HCT116 (cell line): ENCODE data around the gene MLLT11. TPM values are rescaled to one million over a fixed set of nuclear protein-coding genes. Genes with fewer than 3 reads are reported as not detected.

ENCODE experiments used
- ATAC-seq: fragments of 200-7000 bp; cut with Tn5 transposase; 2 replicates; pipeline ENCODE4 v1.9.1; 2020; ENCODE audit warnings: mild to moderate bottlenecking, moderate library complexity
- BruUV-seq: library from RNA; stranded (reverse); fragments of 400-500 nt; replicated peaks from 2 replicates; lab custom pipeline; 2021; lab: Mats Ljungman, UMichigan
- CTCF ChIA-PET: fragments of 300-600 bp; sonication (Branson Sonifier 250); formaldehyde crosslinking; loops from one replicate; lab custom pipeline; 2021; ENCODE audit warnings: antibody characterized with exemption; lab: Charles Lee
- POLR2A ChIA-PET: fragments of 300-600, 350-600 bp; sonication (Branson Sonifier 250); formaldehyde crosslinking; loops from one replicate; lab custom pipeline; 2021; ENCODE audit warnings: antibody characterized with exemption; lab: Charles Lee
- RAD21 ChIA-PET, 2 experiments: fragments of 300-600 bp; sonication (Branson Sonifier 250); formaldehyde crosslinking; loops; one replicate each; lab custom pipeline; 2023; ENCODE audit warnings: low total read pairs in 2 of 2; ENCODE audit not compliant: uncharacterized antibody in 2 of 2, unreplicated experiment in 2 of 2, low non-redundant PET in 1 of 2; lab: Charles Lee
- DNase-seq: peaks from one replicate; pipeline ENCODE4 v3.0.0-alpha.2; 2010; ENCODE audit warnings: low read depth, low spot score
- H2AFZ ChIP-seq: fragments of 200-600 bp; shearing (Covaris generic), sonication (generic); 2 replicates; pipeline ENCODE4 v1.6.1; 2017; ENCODE audit warnings: low read depth, mixed run types, mixed read lengths, antibody characterized with exemption, low read length; ENCODE audit not compliant: poor library complexity, severe bottlenecking
- H3K27ac ChIP-seq: 2 replicates; pipeline ENCODE4 v1.5.1; 2012; ENCODE audit warnings: low read depth, low read length
- H3K27me3 ChIP-seq: fragments of 200-600 bp; sonication (generic); 2 replicates; pipeline ENCODE4 v1.6.1; 2016; ENCODE audit warnings: mixed run types, low read length, mixed read lengths; ENCODE audit not compliant: insufficient read depth
- H3K36me3 ChIP-seq, 2 experiments: fragments of 200-500 bp in 1 of 2; fragments of 200-600 bp in 1 of 2; sonication (Bioruptor generic) in 1 of 2; sonication (generic) in 1 of 2; 2 replicates each; pipeline versions ENCODE4 v1.5.1 to v1.6.1; 2014 to 2016; ENCODE audit warnings: low read length in 2 of 2, inconsistent platforms in 1 of 2, mixed read lengths in 1 of 2, mixed run types in 1 of 2; ENCODE audit not compliant: insufficient read depth in 2 of 2, control insufficient read depth in 1 of 2
- H3K4me1 ChIP-seq, 2 experiments: fragments of 200-600 bp in 1 of 2; sonication (generic) in 1 of 2; 2 replicates each; pipeline versions ENCODE4 v1.5.1 to v1.6.1; 2012 to 2017; ENCODE audit warnings: low read length in 2 of 2, inconsistent platforms in 1 of 2, mild to moderate bottlenecking in 1 of 2, mixed read lengths in 1 of 2, mixed run types in 1 of 2, moderate library complexity in 1 of 2; ENCODE audit not compliant: insufficient read depth in 2 of 2, control insufficient read depth in 1 of 2
- H3K4me2 ChIP-seq: fragments of 200-600 bp; sonication (generic); 2 replicates; pipeline ENCODE4 v1.6.1; 2017; ENCODE audit warnings: mixed run types, low read length, mixed read lengths
- H3K4me3 ChIP-seq, 2 experiments: fragments of 200-600 bp in 1 of 2; sonication (generic) in 1 of 2; replicated peaks in 1 of 2; 2 replicates each; pipeline ENCODE4 v1.5.1; 2011 to 2016; ENCODE audit warnings: low read length in 2 of 2, control low read depth in 1 of 2, low read depth in 1 of 2, mild to moderate bottlenecking in 1 of 2, mixed read lengths in 1 of 2, mixed run types in 1 of 2
- H3K79me2 ChIP-seq: fragments of 200-600 bp; sonication (generic); 2 replicates; pipeline ENCODE4 v1.6.1; 2017; ENCODE audit warnings: mild to moderate bottlenecking, mixed run types, low read length, moderate library complexity, mixed read lengths; ENCODE audit not compliant: insufficient read depth
- H3K9ac ChIP-seq: fragments of 200-600 bp; sonication (generic); 2 replicates; pipeline ENCODE4 v1.6.1; 2016; ENCODE audit warnings: low read length, mixed read lengths
- H3K9me2 ChIP-seq: fragments of 200-600 bp; sonication (generic), shearing (Covaris generic); 2 replicates; pipeline ENCODE4 v1.6.1; 2017; ENCODE audit warnings: mixed run types, mild to moderate bottlenecking, moderate library complexity; ENCODE audit not compliant: insufficient read depth
- H3K9me3 ChIP-seq, 2 experiments: fragments of 200-500 bp in 1 of 2; fragments of 200-600 bp in 1 of 2; sonication (Bioruptor generic) in 1 of 2; sonication (generic) in 1 of 2; 2 replicates each; pipeline ENCODE4 v1.6.1; 2014 to 2017; ENCODE audit warnings: low read length in 2 of 2, mixed read lengths in 2 of 2, inconsistent platforms in 1 of 2, low read depth in 1 of 2, mild to moderate bottlenecking in 1 of 2, mixed run types in 1 of 2, moderate library complexity in 1 of 2; ENCODE audit not compliant: control insufficient read depth in 1 of 2, insufficient read depth in 1 of 2
- H4K20me1 ChIP-seq: fragments of 200-600 bp; sonication (generic), shearing (Covaris generic); 2 replicates; pipeline ENCODE4 v1.6.1; 2017; ENCODE audit warnings: mixed run types, mild to moderate bottlenecking, moderate library complexity; ENCODE audit not compliant: insufficient read depth
- CEBPB ChIP-seq: IDR thresholded peaks from 2 replicates; pipeline ENCODE4 v1.6.1; 2012; ENCODE audit warnings: low read depth
- CTCF ChIP-seq, 3 experiments: fragments of 200-600 bp in 1 of 3; sonication (generic) in 1 of 3; IDR thresholded peaks in 2 of 3; conservative IDR thresholded peaks in 1 of 3; 2 replicates each; pipeline ENCODE4 v1.5.1; 2012 to 2017; ENCODE audit warnings: low read depth in 2 of 3, low read length in 2 of 3, antibody characterized with exemption in 1 of 3, borderline replicate concordance in 1 of 3, control low read depth in 1 of 3, mild to moderate bottlenecking in 1 of 3, mixed read lengths in 1 of 3, mixed run types in 1 of 3, moderate library complexity in 1 of 3; ENCODE audit not compliant: insufficient read depth in 1 of 3
- EGR1 ChIP-seq: IDR thresholded peaks from 2 replicates; pipeline ENCODE4 v1.6.1; 2012; ENCODE audit warnings: low read depth
- ELF1 ChIP-seq: IDR thresholded peaks from 2 replicates; pipeline ENCODE4 v1.6.1; 2012; ENCODE audit warnings: low read depth, borderline replicate concordance
- EZH2 ChIP-seq: fragments of 200-600 bp; sonication (generic); IDR thresholded peaks from 2 replicates; pipeline ENCODE4 v1.6.1; 2017; ENCODE audit warnings: antibody characterized with exemption, mixed run types
- EZH2phosphoT487 ChIP-seq: fragments of 200-600 bp; IDR thresholded peaks from 2 replicates; pipeline ENCODE4 v1.6.1; 2018; ENCODE audit warnings: antibody characterized with exemption, borderline replicate concordance
- FOSL1 ChIP-seq: IDR thresholded peaks from 2 replicates; pipeline ENCODE4 v1.6.1; 2012; ENCODE audit warnings: low read depth
- JUND ChIP-seq: IDR thresholded peaks from 2 replicates; pipeline ENCODE4 v1.6.1; 2012
- POLR2A ChIP-seq: IDR thresholded peaks from 2 replicates; pipeline ENCODE4 v1.7.0; 2011; ENCODE audit warnings: borderline replicate concordance; ENCODE audit not compliant: insufficient read depth, insufficient read length; ENCODE audit errors: extremely low read depth
- POLR2AphosphoS5 ChIP-seq: IDR thresholded peaks from 2 replicates; pipeline ENCODE4 v1.6.1; 2011; ENCODE audit warnings: mild to moderate bottlenecking, low read depth, low read length, moderate library complexity
- SIN3A ChIP-seq: IDR thresholded peaks from 2 replicates; pipeline ENCODE4 v1.6.1; 2012; ENCODE audit warnings: low read depth
- SP1 ChIP-seq: IDR thresholded peaks from 2 replicates; pipeline ENCODE4 v1.6.1; 2012; ENCODE audit warnings: low read depth
- SRF ChIP-seq: IDR thresholded peaks from 2 replicates; pipeline ENCODE4 v1.6.1; 2012; ENCODE audit warnings: low read depth
- TCF7L2 ChIP-seq: IDR thresholded peaks from 2 replicates; pipeline ENCODE4 v1.7.0; 2011; ENCODE audit warnings: borderline replicate concordance, inconsistent platforms; ENCODE audit not compliant: insufficient read depth, insufficient read length; ENCODE audit errors: extremely low read depth
- ZFX ChIP-seq: fragments of 450-650 bp; IDR thresholded peaks from 2 replicates; pipeline ENCODE4 v1.6.1; 2017
- ZNF274 ChIP-seq: fragments of 200-500 bp; sonication (Bioruptor generic); IDR thresholded peaks from 2 replicates; pipeline ENCODE4 v1.6.1; 2014; ENCODE audit warnings: mild to moderate bottlenecking, low read depth, low read length, inconsistent platforms
- intact Hi-C: fragments of 100-400 bp; cut with micrococcal nuclease; formaldehyde crosslinking; loops from 2 replicates; pipeline ENCODE4 v1.10.0; 2022
- total RNA-seq: library from RNA; stranded (reverse); gene quantifications from one replicate; pipeline ENCODE4 v1.2.1, GENCODE V29; 2021; ENCODE audit not compliant: unreplicated experiment
- TF ChIP-seq, protein P1 (sequence below): IDR thresholded peaks from 2 replicates; pipeline ENCODE4 v1.6.1; 2012; ENCODE audit warnings: low read depth
- TF ChIP-seq, protein P2 (sequence below): IDR thresholded peaks from 2 replicates; pipeline ENCODE4 v1.6.1; 2011; ENCODE audit warnings: mild to moderate bottlenecking, low read length, moderate library complexity; ENCODE audit not compliant: insufficient replicate concordance; ENCODE audit errors: extremely low read depth

MLLT11 gene
- total RNA-seq, 1 experiment from 2014 or later: 0.17 TPM

- ChIA-PET POLR2A (interaction anchor here (1.4 kb wide), 1 partner anchor 10 kb away, joined by 5 read pairs; no protein-coding TSS in a partner anchor), RAD21 (no interaction called here)
- intact Hi-C loops: no loop called here
- H4K20me1 ChIP-seq: no peaks in the 10 kb centered on the region; the same call in 1 of the 2 replicates
- H3K27ac ChIP-seq: no peak overlapping the region
- H3K9ac ChIP-seq: no peak overlapping the region
- BruUV-seq: no TSS peak
- H3K79me2 ChIP-seq: peaks cover 27% of the 10 kb centered on the region
- peaks cover 0 to 3% of the 10 kb centered on the region in 2 experiments; a peak in 2 of 4 replicates for H3K36me3 ChIP-seq
- H3K27me3 ChIP-seq: no peaks in the 10 kb centered on the region
- no peaks in the 10 kb centered on the region for H3K9me3 ChIP-seq
- no peak for DNase-seq
- no peak overlapping the region for H2AFZ ChIP-seq
- H3K4me3 ChIP-seq: no peak overlapping the region
- H3K9me2 ChIP-seq: no peaks in the 10 kb centered on the region
- no peak overlapping the region for H3K4me2 ChIP-seq
- TF ChIP-seq FOSL1 (no peak), EZH2 (no peak), JUND (no peak), SRF (no peak), POLR2AphosphoS5 (no peak), POLR2A (no peak), EZH2phosphoT487 (no peak), SP1 (no peak), TCF7L2 (no peak), ELF1 (no peak), CEBPB (no peak), CTCF (IDR thresholded peaks at IDR 0.05 in 2 of 3, conservative IDR thresholded peaks at IDR 0.05 in 1 of 3; ENCODE audit: borderline replicate concordance in 1 of 3, insufficient read depth in 1 of 3, low read depth in 2 of 3, low read length in 2 of 3) (no peak), ZFX (no peak), EGR1 (no peak), ZNF274 (no peak), SIN3A (no peak)
- TF ChIP-seq, protein P1, sequence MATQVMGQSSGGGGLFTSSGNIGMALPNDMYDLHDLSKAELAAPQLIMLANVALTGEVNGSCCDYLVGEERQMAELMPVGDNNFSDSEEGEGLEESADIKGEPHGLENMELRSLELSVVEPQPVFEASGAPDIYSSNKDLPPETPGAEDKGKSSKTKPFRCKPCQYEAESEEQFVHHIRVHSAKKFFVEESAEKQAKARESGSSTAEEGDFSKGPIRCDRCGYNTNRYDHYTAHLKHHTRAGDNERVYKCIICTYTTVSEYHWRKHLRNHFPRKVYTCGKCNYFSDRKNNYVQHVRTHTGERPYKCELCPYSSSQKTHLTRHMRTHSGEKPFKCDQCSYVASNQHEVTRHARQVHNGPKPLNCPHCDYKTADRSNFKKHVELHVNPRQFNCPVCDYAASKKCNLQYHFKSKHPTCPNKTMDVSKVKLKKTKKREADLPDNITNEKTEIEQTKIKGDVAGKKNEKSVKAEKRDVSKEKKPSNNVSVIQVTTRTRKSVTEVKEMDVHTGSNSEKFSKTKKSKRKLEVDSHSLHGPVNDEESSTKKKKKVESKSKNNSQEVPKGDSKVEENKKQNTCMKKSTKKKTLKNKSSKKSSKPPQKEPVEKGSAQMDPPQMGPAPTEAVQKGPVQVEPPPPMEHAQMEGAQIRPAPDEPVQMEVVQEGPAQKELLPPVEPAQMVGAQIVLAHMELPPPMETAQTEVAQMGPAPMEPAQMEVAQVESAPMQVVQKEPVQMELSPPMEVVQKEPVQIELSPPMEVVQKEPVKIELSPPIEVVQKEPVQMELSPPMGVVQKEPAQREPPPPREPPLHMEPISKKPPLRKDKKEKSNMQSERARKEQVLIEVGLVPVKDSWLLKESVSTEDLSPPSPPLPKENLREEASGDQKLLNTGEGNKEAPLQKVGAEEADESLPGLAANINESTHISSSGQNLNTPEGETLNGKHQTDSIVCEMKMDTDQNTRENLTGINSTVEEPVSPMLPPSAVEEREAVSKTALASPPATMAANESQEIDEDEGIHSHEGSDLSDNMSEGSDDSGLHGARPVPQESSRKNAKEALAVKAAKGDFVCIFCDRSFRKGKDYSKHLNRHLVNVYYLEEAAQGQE: no peak
- TF ChIP-seq, protein P2, sequence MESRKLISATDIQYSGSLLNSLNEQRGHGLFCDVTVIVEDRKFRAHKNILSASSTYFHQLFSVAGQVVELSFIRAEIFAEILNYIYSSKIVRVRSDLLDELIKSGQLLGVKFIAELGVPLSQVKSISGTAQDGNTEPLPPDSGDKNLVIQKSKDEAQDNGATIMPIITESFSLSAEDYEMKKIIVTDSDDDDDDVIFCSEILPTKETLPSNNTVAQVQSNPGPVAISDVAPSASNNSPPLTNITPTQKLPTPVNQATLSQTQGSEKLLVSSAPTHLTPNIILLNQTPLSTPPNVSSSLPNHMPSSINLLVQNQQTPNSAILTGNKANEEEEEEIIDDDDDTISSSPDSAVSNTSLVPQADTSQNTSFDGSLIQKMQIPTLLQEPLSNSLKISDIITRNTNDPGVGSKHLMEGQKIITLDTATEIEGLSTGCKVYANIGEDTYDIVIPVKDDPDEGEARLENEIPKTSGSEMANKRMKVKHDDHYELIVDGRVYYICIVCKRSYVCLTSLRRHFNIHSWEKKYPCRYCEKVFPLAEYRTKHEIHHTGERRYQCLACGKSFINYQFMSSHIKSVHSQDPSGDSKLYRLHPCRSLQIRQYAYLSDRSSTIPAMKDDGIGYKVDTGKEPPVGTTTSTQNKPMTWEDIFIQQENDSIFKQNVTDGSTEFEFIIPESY: no peak
- TF ChIP-seq, all 23 proteins: peak for 0
- no peak for ATAC-seq
- peaks cover 18 to 29% of the 10 kb centered on the region in 2 experiments for H3K4me1 ChIP-seq
- CTCF ChIA-PET: interaction anchor here (2.1 kb wide), 1 partner anchor 38 kb away, joined by 9 read pairs; no protein-coding TSS in a partner anchor
Measured at GRCh38 chr1:151061704-151062103, 1.5 kb downstream of the MLLT11 start.
